ENCODE results near the gene FA2H. TPM values are rescaled to one million over a fixed set of nuclear protein-coding genes. Genes with fewer than 3 reads are reported as not detected.
"Not testable (repeated sequence)": the region's sequence is repeated elsewhere in the genome, so short reads cannot be mapped to it uniquely, and the experiment has no call there.

Gene FA2H
- total RNA-seq, 4 donors from 2014 or later: 0.41 TPM; not detected in 3

DNA sequence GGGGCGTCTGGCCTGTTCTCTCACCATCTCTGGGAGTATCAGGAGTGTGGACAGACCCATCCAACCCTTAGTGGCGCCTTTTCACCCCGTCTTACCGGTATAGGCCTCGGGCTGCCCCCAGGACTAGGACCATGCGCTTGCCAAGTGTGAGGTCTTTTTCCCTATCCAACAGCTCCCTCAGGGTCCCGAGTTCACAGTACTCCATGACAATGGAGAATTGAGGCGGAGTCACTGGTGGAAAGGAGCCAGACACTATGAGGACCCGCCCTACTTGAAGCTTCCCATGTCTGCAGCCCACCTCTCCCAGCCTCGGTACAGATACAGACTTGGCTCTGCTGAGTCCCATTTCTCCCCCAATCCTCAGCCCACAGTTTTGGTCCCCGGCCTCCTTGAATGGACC lies 92.1 kb downstream of the FA2H start:
- H3K36me3 ChIP-seq: no peaks in the 10 kb centered on the region
- in situ Hi-C loops (cut with MboI; ENCODE audit: low sequenced_read_pairs in 4 of 4) (no loop called here), intact Hi-C loops (cut with DNase I; ENCODE audit: low total_unique reads) (no loop called here)
- ATAC-seq (no peak), DNase-seq (no peak)
- no peaks in the 10 kb centered on the region for H3K4me1 ChIP-seq
- no peaks in the 10 kb centered on the region for H3K9me3 ChIP-seq
- H3K27me3 ChIP-seq: no peaks in the 10 kb centered on the region
- H3K4me3 ChIP-seq: no peak overlapping the region
- TF ChIP-seq POLR2A (IDR thresholded peaks at IDR 0.05): no peak
- TF ChIP-seq, protein P1, sequence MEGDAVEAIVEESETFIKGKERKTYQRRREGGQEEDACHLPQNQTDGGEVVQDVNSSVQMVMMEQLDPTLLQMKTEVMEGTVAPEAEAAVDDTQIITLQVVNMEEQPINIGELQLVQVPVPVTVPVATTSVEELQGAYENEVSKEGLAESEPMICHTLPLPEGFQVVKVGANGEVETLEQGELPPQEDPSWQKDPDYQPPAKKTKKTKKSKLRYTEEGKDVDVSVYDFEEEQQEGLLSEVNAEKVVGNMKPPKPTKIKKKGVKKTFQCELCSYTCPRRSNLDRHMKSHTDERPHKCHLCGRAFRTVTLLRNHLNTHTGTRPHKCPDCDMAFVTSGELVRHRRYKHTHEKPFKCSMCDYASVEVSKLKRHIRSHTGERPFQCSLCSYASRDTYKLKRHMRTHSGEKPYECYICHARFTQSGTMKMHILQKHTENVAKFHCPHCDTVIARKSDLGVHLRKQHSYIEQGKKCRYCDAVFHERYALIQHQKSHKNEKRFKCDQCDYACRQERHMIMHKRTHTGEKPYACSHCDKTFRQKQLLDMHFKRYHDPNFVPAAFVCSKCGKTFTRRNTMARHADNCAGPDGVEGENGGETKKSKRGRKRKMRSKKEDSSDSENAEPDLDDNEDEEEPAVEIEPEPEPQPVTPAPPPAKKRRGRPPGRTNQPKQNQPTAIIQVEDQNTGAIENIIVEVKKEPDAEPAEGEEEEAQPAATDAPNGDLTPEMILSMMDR (IDR thresholded peaks at IDR 0.05 in 4 of 5, conservative IDR thresholded peaks at IDR 0.05 in 1 of 5): no peak
- H3K27ac ChIP-seq: no peak overlapping the region

DNA sequence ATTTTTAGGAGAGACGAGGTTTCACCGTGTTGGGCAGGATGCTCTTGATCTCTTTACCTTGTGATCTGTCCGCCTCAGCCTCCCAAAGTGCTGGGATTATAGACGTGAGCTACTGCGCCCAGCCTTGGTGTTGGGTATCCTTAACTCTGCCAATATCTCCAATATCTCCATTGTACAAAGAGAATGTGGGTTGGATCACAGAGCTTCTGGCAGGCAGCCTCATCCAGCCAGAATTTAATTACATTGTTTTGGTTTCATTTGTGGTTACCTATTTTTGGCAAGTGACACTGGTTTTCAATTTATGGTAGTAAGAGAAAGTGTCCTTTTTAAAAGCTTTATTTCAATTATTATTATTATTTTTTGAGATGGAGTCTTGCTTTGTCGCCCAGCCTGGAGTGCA lies 93.9 kb downstream of the FA2H start:
- intact Hi-C loops (cut with DNase I; ENCODE audit: low total_unique reads): no loop called here
- Histone ChIP-seq H3K27ac (no peak overlapping the region), H3K36me3 (no peaks in the 10 kb centered on the region), H3K27me3 (no peaks in the 10 kb centered on the region), H3K4me3 (no peak overlapping the region), H3K9me3 (no peaks in the 10 kb centered on the region), H3K4me1 (no peaks in the 10 kb centered on the region)
- in situ Hi-C loops (cut with MboI; ENCODE audit: low sequenced_read_pairs in 4 of 4): no loop called here
- DNase-seq (no peak), ATAC-seq (no peak)
- no peak for TF ChIP-seq POLR2A (IDR thresholded peaks at IDR 0.05)
- TF ChIP-seq, protein P1 (IDR thresholded peaks at IDR 0.05 in 4 of 5, conservative IDR thresholded peaks at IDR 0.05 in 1 of 5): no peak

DNA sequence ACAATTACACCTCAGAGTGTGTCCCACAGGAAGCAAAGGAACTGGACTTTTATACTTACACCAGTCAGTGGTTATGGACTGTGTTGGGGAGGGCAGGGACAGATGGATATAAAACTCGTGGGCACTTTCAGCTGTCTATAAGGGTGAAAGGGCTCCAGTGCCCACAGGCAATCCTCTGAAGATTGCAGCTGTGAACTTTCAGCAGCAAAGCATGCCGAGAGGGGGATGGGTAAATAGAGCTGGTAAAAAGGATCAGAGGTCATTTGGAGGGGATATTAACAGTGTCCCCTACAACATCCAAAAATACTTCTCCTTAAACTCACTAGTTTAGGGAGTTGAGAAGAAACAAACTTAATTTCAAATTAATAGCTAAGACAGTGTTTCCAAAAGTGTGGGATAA lies 94.6 kb downstream of the FA2H start:
- H3K9me3 ChIP-seq: no peaks in the 10 kb centered on the region
- DNase-seq (no peak), ATAC-seq (no peak)
- no peaks in the 10 kb centered on the region for H3K4me1 ChIP-seq
- no peaks in the 10 kb centered on the region for H3K27me3 ChIP-seq
- H3K27ac ChIP-seq: no peak overlapping the region
- no peak overlapping the region for H3K4me3 ChIP-seq
- in situ Hi-C loops (cut with MboI; ENCODE audit: low sequenced_read_pairs in 4 of 4) (no loop called here), intact Hi-C loops (cut with DNase I; ENCODE audit: low total_unique reads) (no loop called here)
- TF ChIP-seq, protein P1 (IDR thresholded peaks at IDR 0.05 in 4 of 5, conservative IDR thresholded peaks at IDR 0.05 in 1 of 5): no peak
- TF ChIP-seq POLR2A (IDR thresholded peaks at IDR 0.05): no peak
- no peaks in the 10 kb centered on the region for H3K36me3 ChIP-seq

DNA sequence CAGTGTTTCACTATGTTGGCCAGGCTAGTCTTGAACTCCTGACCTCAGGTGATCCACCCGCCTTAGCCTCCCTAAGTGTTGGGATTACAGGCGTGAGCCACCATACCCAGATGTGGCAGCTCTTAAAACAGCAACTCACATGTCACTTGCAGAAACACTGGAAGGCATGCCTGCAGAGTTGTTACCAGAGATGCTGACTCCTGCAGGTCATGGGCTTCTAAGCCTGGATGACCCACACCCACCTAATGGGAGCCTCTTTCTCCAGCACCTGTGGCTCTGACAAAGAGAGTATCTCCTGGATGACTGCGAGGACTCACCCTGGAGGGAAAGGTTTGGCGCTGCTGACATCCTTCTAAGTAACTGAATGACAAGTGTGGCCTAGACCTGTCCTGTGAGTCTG lies 96.8 kb downstream of the FA2H start:
- Histone ChIP-seq H3K4me1 (no peaks in the 10 kb centered on the region), H3K4me3 (no peak overlapping the region), H3K27me3 (no peaks in the 10 kb centered on the region), H3K9me3 (no peaks in the 10 kb centered on the region), H3K36me3 (no peaks in the 10 kb centered on the region), H3K27ac (no peak overlapping the region)
- TF ChIP-seq, protein P1 (IDR thresholded peaks at IDR 0.05 in 4 of 5, conservative IDR thresholded peaks at IDR 0.05 in 1 of 5): no peak
- TF ChIP-seq POLR2A (IDR thresholded peaks at IDR 0.05): no peak
- in situ Hi-C loops (cut with MboI; ENCODE audit: low sequenced_read_pairs in 4 of 4): no loop called here
- DNase-seq: no peak
- intact Hi-C loops (cut with DNase I; ENCODE audit: low total_unique reads): no loop called here
- no peak for ATAC-seq

DNA sequence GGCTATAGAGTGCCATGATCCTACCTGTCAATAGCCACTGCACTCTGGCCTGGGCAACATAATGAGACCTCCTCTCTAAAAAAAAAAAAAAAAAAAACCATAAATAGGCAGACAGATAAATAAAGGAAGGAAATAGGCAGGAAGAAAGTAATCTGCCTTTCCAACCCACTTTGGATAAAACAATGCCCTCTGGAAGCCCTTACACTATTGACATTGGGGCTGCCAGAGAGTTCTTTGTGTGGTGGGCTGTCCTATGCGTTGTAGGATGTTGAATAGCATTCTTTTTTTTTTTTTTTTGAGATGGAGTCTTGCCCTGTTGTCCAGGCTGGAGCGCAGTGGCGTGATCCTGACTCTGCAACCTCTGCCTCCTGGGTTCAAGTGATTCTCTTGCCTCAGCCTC lies 100.7 kb downstream of the FA2H start:
- intact Hi-C loops (cut with DNase I; ENCODE audit: low total_unique reads): no loop called here
- Histone ChIP-seq H3K4me1 (no peaks in the 10 kb centered on the region), H3K27ac (no peak overlapping the region), H3K4me3 (no peak overlapping the region), H3K27me3 (no peaks in the 10 kb centered on the region), H3K36me3 (no peaks in the 10 kb centered on the region), H3K9me3 (no peaks in the 10 kb centered on the region)
- in situ Hi-C loops (cut with MboI; ENCODE audit: low sequenced_read_pairs in 4 of 4): no loop called here
- no peak for DNase-seq
- TF ChIP-seq, protein P1 (IDR thresholded peaks at IDR 0.05 in 4 of 5, conservative IDR thresholded peaks at IDR 0.05 in 1 of 5): no peak
- TF ChIP-seq POLR2A (IDR thresholded peaks at IDR 0.05): no peak
- no peak for ATAC-seq

DNA sequence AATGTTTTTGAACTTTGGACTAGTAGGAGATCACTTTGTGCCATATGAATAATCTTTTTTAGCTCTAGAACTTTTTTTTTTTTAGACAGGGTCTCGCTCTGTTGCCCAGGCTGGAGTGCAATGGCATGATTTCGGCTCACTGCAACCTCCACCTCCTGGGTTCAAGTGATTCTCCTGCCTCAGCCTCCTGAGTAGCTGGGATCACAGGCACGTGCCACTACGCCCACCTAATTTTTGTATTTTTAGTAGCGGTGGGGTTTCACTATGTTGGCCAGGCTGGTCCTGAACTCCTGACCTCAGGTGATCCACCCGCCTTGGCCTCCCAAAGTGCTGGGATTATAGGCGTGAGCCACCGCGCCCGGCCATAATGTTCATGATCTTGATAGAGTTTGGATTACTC lies 105.7 kb downstream of the FA2H start:
- DNase-seq; H3K27me3 ChIP-seq; H3K9me3 ChIP-seq; in situ Hi-C loops (cut with MboI; ENCODE audit: low sequenced_read_pairs in 4 of 4); H3K4me3 ChIP-seq; H3K27ac ChIP-seq; ATAC-seq: not testable (repeated sequence)
- H3K36me3 ChIP-seq: peaks cover 0 to 11% of the 10 kb centered on the region in 2 donors
- intact Hi-C loops (cut with DNase I; ENCODE audit: low total_unique reads): loop anchor here (5.0 kb wide), 1 partner anchor 62 kb away; the partner anchor contains the start of gene GLG1
- peaks cover 8 to 11% of the 10 kb centered on the region in 2 donors for H3K4me1 ChIP-seq

Data from gastrocnemius medialis (tissue), 4 donors.